ENCODE data around the gene KDM4B. TPM values are rescaled to one million over a fixed set of nuclear protein-coding genes. Genes with fewer than 3 reads are reported as not detected.

The KDM4B gene
- total RNA-seq, 1 donor from 2014 or later = 24.5 TPM

GRCh38 chr19:5142725-5143097 is 173.8 kb downstream of the KDM4B start:
- no peak for FAIRE-seq

DNA sequence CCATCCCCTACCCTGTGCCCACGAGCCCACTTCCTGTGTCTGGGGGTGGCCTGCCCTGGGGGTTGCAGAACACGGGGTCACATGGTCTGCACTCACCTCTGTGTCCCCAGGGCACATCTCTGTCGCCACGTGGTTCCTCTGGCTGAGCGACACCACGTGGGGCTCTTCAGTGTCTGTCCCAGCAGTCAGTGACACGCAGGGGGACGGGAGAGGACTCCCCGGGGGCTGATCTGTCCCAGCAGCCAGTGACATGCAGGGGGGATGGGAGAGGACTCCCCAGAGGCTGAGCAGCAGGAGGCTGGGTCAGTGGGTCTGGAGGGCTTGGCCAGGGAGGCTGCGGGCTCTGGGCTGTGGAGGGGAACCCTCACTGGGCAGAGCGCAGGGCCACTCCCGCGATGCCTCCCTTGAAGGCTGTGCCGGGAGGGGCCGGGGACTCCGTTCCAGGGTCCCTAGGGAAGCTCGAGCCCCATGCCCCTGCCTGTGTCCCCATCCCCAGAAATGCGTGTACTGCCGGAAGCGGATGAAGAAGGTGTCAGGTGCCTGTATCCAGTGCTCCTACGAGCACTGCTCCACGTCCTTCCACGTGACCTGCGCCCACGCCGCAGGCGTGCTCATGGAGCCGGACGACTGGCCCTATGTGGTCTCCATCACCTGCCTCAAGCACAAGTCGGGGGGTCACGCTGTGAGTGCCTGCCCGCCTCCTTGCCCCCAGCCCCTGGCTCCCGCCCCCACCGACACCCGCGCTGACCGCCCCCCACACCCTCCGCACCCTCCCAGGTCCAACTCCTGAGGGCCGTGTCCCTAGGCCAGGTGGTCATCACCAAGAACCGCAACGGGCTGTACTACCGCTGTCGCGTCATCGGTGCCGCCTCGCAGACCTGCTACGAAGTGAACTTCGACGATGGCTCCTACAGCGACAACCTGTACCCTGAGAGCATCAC is 174.8 kb downstream of the KDM4B start:
- FAIRE-seq = no peak
- no peak for DNase-seq (ENCODE audit: low spot score in 2 of 2)

More at GRCh38 chr19:5142725-5143097, 173.8 kb downstream of the KDM4B start:
- DNase-seq (ENCODE audit: low spot score in 2 of 2) = no peak

GRCh38 chr19:5144545-5145179 is 175.7 kb downstream of the KDM4B start:
- DNase-seq (ENCODE audit: low spot score in 2 of 2) = no peak
- FAIRE-seq = no peak

DNA sequence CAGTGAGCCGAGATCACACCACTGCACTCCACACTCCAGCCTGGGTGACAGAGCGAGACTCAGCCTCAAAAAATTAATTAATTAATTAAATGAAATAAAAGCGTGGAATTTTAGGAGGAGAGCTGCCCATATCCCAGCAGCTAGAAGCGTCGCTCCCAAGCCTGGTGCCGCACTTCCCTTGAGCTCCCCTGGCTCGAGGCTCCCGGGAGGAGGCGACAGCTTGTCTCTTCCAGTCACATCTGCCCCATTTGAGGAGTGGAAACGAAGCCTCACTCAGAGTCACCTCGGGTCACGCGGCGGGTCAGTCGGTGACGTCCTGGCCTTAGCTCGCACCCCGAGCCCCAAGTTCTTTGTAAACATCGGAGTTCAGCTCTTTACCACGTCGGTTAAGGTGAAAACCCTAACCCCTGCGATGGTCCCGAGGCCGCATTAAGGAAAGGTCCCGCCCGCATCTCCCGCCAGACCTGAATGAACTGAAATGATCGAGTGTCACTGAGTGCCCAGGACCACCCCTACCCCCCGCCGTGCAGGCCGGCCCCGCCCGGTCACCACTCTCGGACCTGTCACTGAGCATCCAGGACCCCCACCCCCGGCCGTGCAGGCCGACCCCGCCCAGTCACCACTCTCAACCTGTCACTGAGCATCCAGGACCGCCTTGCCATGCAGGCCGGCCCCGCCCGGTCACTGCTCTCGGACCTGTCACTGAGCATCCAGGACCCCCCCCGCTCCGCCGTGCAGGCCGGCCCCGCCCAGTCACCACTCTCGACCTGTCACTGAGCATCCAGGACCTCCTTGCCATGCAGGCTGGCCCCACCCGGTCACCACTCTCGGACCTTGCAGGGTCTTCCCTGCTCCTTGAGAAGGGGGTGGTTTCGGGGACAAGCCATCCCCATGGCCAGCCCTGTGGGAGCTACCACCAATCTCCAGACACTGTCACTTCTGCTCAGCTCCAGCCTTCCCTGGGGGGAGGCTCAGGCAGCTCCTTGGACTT is 176.9 kb downstream of the KDM4B start:
- FAIRE-seq = no peak
- DNase-seq (ENCODE audit: low spot score in 2 of 2) = no peak

DNA sequence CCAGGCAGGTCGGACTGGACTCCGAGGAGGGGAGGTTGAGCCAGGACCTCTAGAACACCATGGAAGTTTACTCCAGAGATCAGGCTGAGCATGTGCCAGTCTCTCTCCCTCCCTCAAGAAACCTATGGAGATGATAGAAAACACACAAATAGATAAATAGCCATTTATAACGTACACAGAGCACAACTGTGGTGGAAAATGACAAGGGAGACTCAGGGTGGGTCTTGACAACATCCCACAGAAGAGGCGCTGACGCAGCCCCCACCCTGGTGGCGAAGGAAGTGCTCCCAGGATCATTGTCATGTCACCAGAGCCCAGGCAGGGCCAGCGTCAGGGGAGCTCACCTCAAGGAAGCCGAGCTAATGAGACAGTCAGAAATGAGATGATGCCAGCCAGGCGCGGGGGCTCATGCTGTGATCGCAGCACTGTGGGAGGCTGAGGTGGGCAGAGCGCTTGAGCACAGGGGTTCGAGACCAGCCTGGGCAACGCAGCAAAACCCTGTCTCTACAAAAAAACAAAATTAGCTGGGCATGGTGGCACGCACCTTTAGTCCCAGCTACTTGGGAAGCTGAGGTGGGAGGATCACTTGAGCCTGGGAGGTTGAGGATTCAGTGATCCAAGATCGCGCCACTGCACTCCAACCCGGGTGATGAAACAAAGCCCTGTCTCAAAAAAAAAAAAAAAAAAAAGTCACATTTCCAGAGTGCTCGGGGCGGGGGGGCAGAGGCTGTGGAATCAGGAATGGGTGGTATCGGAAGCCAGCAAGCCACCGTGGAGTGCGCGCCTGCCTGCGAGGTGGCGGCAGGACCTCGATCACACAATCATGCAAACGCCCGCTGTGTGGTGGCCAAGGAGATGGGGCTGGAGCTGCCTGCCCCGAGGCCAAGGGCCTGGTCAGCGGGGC is 178.4 kb downstream of the KDM4B start:
- no peak for DNase-seq (ENCODE audit: low spot score in 2 of 2)

DNA sequence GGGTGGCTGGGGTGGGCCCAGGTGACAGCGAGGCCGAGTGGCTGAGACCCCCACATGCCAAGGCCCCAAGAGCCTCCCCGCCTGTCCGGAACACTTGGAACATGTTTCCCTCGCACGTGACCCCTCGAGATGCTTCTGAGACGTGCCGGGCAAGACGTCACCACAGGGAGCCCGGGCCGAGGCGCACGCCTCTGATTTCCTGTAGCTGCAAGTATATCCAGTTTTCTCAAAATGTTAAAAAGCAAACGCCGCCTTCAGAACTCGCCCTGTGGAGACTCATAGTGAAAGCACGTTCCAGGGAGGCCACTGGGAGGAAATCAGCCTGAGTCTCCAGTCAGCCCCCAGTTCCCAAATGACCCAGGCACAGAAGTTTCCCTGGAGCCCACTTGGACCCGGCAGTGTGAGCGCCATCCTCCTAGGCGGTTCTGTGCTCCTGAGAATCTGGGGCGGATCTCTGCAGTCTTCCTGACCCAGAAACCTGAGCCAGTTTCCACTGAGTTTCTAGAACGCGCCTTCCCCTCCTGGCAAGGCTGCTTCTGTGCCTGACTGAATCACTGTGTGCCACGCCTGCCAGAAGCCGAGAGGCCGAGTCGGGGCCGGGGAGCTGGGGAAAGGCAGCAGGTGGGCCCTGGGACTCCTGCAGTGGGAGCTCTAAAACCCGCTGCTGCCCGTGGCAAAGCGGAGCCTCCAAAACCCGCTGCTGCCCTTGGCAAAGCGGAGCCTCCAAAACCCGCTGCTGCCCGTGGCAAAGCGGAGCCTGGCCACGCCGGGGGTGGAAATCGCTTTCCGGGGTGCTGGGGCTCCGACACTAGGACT is 179.3 kb downstream of the KDM4B start:
- peak in 1 of 2 donors; percentile 74 for DNase-seq (ENCODE audit: low spot score in 2 of 2)
- no peak for FAIRE-seq

More for the DNA sequence above, 178.4 kb downstream of the KDM4B start:
- FAIRE-seq = no peak

- DNase-seq (ENCODE audit: low spot score in 2 of 2) (no peak), FAIRE-seq (no peak)
Measured at GRCh38 chr19:5148794-5149190, 179.9 kb downstream of the KDM4B start.

- FAIRE-seq = no peak
- no peak for DNase-seq (ENCODE audit: low spot score in 2 of 2)
Measured at GRCh38 chr19:5149508-5149907, 180.6 kb downstream of the KDM4B start.

- FAIRE-seq (no peak), DNase-seq (ENCODE audit: low spot score in 2 of 2) (no peak)
Measured at GRCh38 chr19:5149932-5150901, 181.3 kb downstream of the KDM4B start.

DNA sequence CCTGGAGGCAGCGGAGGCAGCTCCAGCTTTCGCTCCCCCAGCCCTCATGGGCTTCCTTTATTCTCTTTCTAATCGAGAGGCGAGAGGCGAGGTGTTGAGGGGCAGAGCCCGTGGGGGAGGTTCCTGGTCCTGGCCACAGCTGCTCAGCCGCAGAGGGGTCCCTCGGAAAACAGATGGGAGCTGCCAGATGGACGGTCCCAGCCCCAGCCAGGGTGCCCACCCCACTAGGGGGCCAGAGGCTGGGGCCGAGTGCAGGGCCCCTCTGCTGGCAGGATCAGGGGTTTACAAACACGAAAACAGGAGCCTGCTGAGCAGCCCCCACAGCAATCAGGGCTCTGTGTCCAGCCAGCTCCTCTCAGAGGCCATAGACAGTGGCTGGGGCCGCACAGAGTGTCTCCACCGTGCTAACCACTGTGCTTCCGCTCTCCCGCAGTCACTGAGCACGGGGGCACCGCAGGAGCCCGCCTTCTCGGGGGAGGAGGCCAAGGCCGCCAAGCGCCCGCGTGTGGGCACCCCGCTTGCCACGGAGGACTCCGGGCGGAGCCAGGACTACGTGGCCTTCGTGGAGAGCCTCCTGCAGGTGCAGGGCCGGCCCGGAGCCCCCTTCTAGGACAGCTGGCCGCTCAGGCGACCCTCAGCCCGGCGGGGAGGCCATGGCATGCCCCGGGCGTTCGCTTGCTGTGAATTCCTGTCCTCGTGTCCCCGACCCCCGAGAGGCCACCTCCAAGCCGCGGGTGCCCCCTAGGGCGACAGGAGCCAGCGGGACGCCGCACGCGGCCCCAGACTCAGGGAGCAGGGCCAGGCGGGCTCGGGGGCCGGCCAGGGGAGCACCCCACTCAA is 182.2 kb downstream of the KDM4B start:
- no peak for FAIRE-seq

DNA sequence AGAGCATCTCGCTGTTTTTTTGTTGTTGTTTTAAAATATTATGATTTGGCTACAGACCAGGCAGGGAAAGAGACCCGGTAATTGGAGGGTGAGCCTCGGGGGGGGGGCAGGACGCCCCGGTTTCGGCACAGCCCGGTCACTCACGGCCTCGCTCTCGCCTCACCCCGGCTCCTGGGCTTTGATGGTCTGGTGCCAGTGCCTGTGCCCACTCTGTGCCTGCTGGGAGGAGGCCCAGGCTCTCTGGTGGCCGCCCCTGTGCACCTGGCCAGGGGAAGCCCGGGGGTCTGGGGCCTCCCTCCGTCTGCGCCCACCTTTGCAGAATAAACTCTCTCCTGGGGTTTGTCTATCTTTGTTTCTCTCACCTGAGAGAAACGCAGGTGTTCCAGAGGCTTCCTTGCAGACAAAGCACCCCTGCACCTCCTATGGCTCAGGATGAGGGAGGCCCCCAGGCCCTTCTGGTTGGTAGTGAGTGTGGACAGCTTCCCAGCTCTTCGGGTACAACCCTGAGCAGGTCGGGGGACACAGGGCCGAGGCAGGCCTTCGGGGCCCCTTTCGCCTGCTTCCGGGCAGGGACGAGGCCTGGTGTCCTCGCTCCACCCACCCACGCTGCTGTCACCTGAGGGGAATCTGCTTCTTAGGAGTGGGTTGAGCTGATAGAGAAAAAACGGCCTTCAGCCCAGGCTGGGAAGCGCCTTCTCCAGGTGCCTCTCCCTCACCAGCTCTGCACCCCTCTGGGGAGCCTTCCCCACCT is 183.3 kb downstream of the KDM4B start:
- FAIRE-seq (no peak), DNase-seq (ENCODE audit: low spot score in 2 of 2) (no peak)

More for the DNA sequence above, 182.2 kb downstream of the KDM4B start:
- no peak for DNase-seq (ENCODE audit: low spot score in 2 of 2)

- FAIRE-seq (no peak), DNase-seq (ENCODE audit: low spot score in 2 of 2) (no peak)
Measured at GRCh38 chr19:5152767-5153532, 184.0 kb downstream of the KDM4B start.

DNA sequence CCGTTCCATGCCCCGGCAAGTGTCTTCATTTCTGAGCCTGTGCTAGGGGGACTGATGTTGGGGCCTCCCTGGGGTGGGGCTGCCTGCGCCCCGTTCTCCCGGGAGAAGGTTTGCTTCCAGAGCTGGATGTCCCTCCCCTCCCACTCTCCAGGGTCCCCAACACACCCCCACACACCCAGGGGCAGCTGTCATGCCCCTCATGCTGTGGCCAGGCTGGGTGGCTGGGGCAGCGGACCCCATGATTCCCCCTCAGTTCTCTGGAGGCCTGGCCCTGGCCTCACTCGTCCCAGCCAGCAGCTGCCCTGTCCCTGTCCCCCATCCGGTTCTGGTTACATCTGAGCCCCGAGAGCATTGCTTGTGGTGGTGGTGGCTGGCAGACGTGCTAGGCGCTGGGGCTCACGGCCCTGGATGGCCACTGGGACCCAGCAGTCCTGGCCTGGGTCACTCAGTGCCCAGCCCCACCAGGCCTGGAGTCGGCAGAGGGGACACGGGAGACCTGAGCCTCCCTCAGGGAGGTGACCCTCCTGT is 184.8 kb downstream of the KDM4B start:
- FAIRE-seq (no peak), DNase-seq (ENCODE audit: low spot score in 2 of 2) (peak in 1 of 2 donors; percentile 28)

- FAIRE-seq = no peak
Measured at GRCh38 chr19:5154129-5154798, 185.4 kb downstream of the KDM4B start.

More at GRCh38 chr19:5154129-5154798, 185.4 kb downstream of the KDM4B start:
- DNase-seq (ENCODE audit: low spot score in 2 of 2) = peak in 1 of 2 donors; percentile 27

Measured in frontal cortex (tissue), 4 donors.